ENCODE results near the gene PEAK1.

The PEAK1 gene

GRCh38 chr15:77419836-77420609, at the start of gene PEAK1:
PEAK1 (minus strand) TSS chr15:77420104; CDS start chr15:77181926, 238,178 bp downstream.
- Mint-ChIP-seq H3K36me3 (peaks cover 11% of the 10 kb centered on the region), H3K27ac (peak within 1 kb of the TSS; percentile 97), H3K4me3 (peak within 1 kb of the TSS; percentile 98), H3K4me1 (peaks cover 32% of the 10 kb centered on the region), H3K9me3 (no peaks in the 10 kb centered on the region), H3K27me3 (no peaks in the 10 kb centered on the region)
- DNase-seq, result peak; percentile 100
- CTCF ChIA-PET, result no interaction called here

- Mint-ChIP-seq H3K9me3 (no peaks in the 10 kb centered on the region), H3K36me3 (peaks cover 33% of the 10 kb centered on the region), H3K27me3 (no peaks in the 10 kb centered on the region), H3K4me1 (no peaks in the 10 kb centered on the region), H3K4me3 (no peak overlapping the region), H3K27ac (no peak overlapping the region)
- CTCF ChIA-PET, result no interaction called here
- DNase-seq, result no peak
Observed at GRCh38 chr15:77468896-77469295, 49.0 kb upstream of the PEAK1 start.

GRCh38 chr15:77466521-77466920, 46.6 kb upstream of the PEAK1 start:
- no peaks in the 10 kb centered on the region for H3K4me1 Mint-ChIP-seq
- H3K27ac Mint-ChIP-seq, result no peak overlapping the region
- no peaks in the 10 kb centered on the region for H3K9me3 Mint-ChIP-seq
- H3K36me3 Mint-ChIP-seq, result peaks cover 23% of the 10 kb centered on the region
- H3K4me3 Mint-ChIP-seq, result no peak overlapping the region
- no peak for DNase-seq
- CTCF ChIA-PET, result interaction anchor here (0.6 kb wide), 1 partner anchor 936 kb away, joined by 3 read pairs; no protein-coding TSS in a partner anchor
- H3K27me3 Mint-ChIP-seq, result no peaks in the 10 kb centered on the region

- H3K27ac Mint-ChIP-seq, result no peak overlapping the region
- CTCF ChIA-PET, result no interaction called here
Observed at GRCh38 chr15:77464129-77464865, 44.4 kb upstream of the PEAK1 start.

GRCh38 chr15:77461486-77461885, 41.6 kb upstream of the PEAK1 start:
- CTCF ChIA-PET, result no interaction called here
- no peaks in the 10 kb centered on the region for H3K9me3 Mint-ChIP-seq
- H3K36me3 Mint-ChIP-seq, result peaks cover 18% of the 10 kb centered on the region
- H3K4me3 Mint-ChIP-seq, result no peak overlapping the region
- H3K4me1 Mint-ChIP-seq, result peaks cover 16% of the 10 kb centered on the region
- no peak overlapping the region for H3K27ac Mint-ChIP-seq
- no peak for DNase-seq
- H3K27me3 Mint-ChIP-seq, result no peaks in the 10 kb centered on the region

More at GRCh38 chr15:77464129-77464865, 44.4 kb upstream of the PEAK1 start:
- Mint-ChIP-seq H3K4me3 (no peak overlapping the region), H3K4me1 (no peaks in the 10 kb centered on the region), H3K27me3 (no peaks in the 10 kb centered on the region), H3K36me3 (peaks cover 28% of the 10 kb centered on the region), H3K9me3 (no peaks in the 10 kb centered on the region)
- DNase-seq, result no peak

GRCh38 chr15:77459031-77459430, 39.1 kb upstream of the PEAK1 start:
- DNase-seq, result no peak
- Mint-ChIP-seq H3K9me3 (no peaks in the 10 kb centered on the region), H3K27me3 (no peaks in the 10 kb centered on the region), H3K4me3 (no peak overlapping the region), H3K4me1 (peaks cover 20% of the 10 kb centered on the region), H3K36me3 (peaks cover 14% of the 10 kb centered on the region), H3K27ac (no peak overlapping the region)
- CTCF ChIA-PET, result no interaction called here

GRCh38 chr15:77457905-77458265, 38.0 kb upstream of the PEAK1 start:
- DNase-seq, result no peak
- Mint-ChIP-seq H3K4me1 (peaks cover 20% of the 10 kb centered on the region), H3K27ac (peak overlapping the region; percentile 53), H3K4me3 (no peak overlapping the region), H3K36me3 (peaks cover 14% of the 10 kb centered on the region), H3K27me3 (no peaks in the 10 kb centered on the region), H3K9me3 (no peaks in the 10 kb centered on the region)
- CTCF ChIA-PET, result no interaction called here

GRCh38 chr15:77457191-77457904, 37.4 kb upstream of the PEAK1 start:
- Mint-ChIP-seq H3K4me1 (peaks cover 20% of the 10 kb centered on the region), H3K9me3 (no peaks in the 10 kb centered on the region), H3K27ac (peak overlapping the region; percentile 53), H3K36me3 (peaks cover 14% of the 10 kb centered on the region), H3K4me3 (no peak overlapping the region), H3K27me3 (no peaks in the 10 kb centered on the region)
- peak; percentile 22 for DNase-seq
- CTCF ChIA-PET, result interaction anchor here (1.3 kb wide), 1 partner anchor 484 kb away, joined by 5 read pairs; no protein-coding TSS in a partner anchor

GRCh38 chr15:77456746-77457145, 36.8 kb upstream of the PEAK1 start:
- H3K27ac Mint-ChIP-seq, result peak overlapping the region; percentile 53
- no peaks in the 10 kb centered on the region for H3K27me3 Mint-ChIP-seq
- no peak overlapping the region for H3K4me3 Mint-ChIP-seq
- H3K4me1 Mint-ChIP-seq, result peaks cover 20% of the 10 kb centered on the region
- H3K9me3 Mint-ChIP-seq, result no peaks in the 10 kb centered on the region
- DNase-seq, result no peak
- CTCF ChIA-PET, result interaction anchor here (0.8 to 1.3 kb wide), 2 partner anchors 37 to 483 kb away, joined by 3 to 5 read pairs; no protein-coding TSS in a partner anchor
- peaks cover 14% of the 10 kb centered on the region for H3K36me3 Mint-ChIP-seq

- no peak overlapping the region for H3K27ac Mint-ChIP-seq
- H3K36me3 Mint-ChIP-seq, result peaks cover 17% of the 10 kb centered on the region
- no peak for DNase-seq
- no peaks in the 10 kb centered on the region for H3K27me3 Mint-ChIP-seq
- H3K4me1 Mint-ChIP-seq, result peaks cover 20% of the 10 kb centered on the region
- H3K4me3 Mint-ChIP-seq, result no peak overlapping the region
- CTCF ChIA-PET, result interaction anchor here (0.8 kb wide), 1 partner anchor 38 kb away, joined by 3 read pairs; no protein-coding TSS in a partner anchor
- no peaks in the 10 kb centered on the region for H3K9me3 Mint-ChIP-seq
Observed at GRCh38 chr15:77455696-77456321, 35.9 kb upstream of the PEAK1 start.

- H3K27me3 Mint-ChIP-seq, result no peaks in the 10 kb centered on the region
- CTCF ChIA-PET, result no interaction called here
Observed at GRCh38 chr15:77454951-77455350, 35.0 kb upstream of the PEAK1 start.

GRCh38 chr15:77454265-77454664, 34.4 kb upstream of the PEAK1 start:
- Mint-ChIP-seq H3K4me3 (no peak overlapping the region), H3K9me3 (no peaks in the 10 kb centered on the region), H3K36me3 (peaks cover 9% of the 10 kb centered on the region), H3K4me1 (peaks cover 20% of the 10 kb centered on the region), H3K27ac (no peak overlapping the region), H3K27me3 (no peaks in the 10 kb centered on the region)
- no peak for DNase-seq
- CTCF ChIA-PET, result no interaction called here

More at GRCh38 chr15:77454951-77455350, 35.0 kb upstream of the PEAK1 start:
- DNase-seq, result no peak
- Mint-ChIP-seq H3K36me3 (peaks cover 12% of the 10 kb centered on the region), H3K9me3 (no peaks in the 10 kb centered on the region), H3K4me1 (peaks cover 20% of the 10 kb centered on the region), H3K4me3 (no peak overlapping the region), H3K27ac (no peak overlapping the region)

- CTCF ChIA-PET, result interaction anchor here (0.6 to 0.7 kb wide), 2 partner anchors 19 to 61 kb away, joined by 3 to 4 read pairs; no protein-coding TSS in a partner anchor
- Mint-ChIP-seq H3K4me3 (no peak overlapping the region), H3K9me3 (no peaks in the 10 kb centered on the region), H3K27ac (no peak overlapping the region), H3K4me1 (no peaks in the 10 kb centered on the region), H3K27me3 (no peaks in the 10 kb centered on the region), H3K36me3 (peaks cover 15% of the 10 kb centered on the region)
- no peak for DNase-seq
Observed at GRCh38 chr15:77446840-77447390, 27.0 kb upstream of the PEAK1 start.

All from activated naive CD4-positive, alpha-beta T cell treated with anti-CD3 and anti-CD28 coated beads, Interleukin-2, amount 10 ng/mL, durations not matched to agents 7 days and 5 days (primary cell).